K562 (cell line): Measurements from ENCODE around the gene AK5. TPM values are rescaled to one million over a fixed set of nuclear protein-coding genes. Genes with fewer than 3 reads are reported as not detected.

Experiments used
- ATAC-seq: fragments of 200-7000 bp; cut with Tn5 transposase; 3 replicates; pipeline ENCODE4 v1.9.1; 2020; ENCODE audit warnings: moderate library complexity
- BruUV-seq: library from RNA; stranded (reverse); fragments of 400-500 nt; replicated peaks from 2 replicates; lab custom pipeline; 2021; lab: Mats Ljungman, UMichigan
- CTCF ChIA-PET: fragments of 300-600 bp; formaldehyde crosslinking; extraction: SDS; loops from one replicate; lab custom pipeline; 2021; ENCODE audit warnings: low intra/inter-chr PET ratio; lab: Yijun Ruan, JAX
- POLR2A ChIA-PET: fragments of 300-600, 350-650 bp; sonication (Branson Sonifier 250); formaldehyde crosslinking; extraction: SDS; loops from one replicate; lab custom pipeline; 2021; ENCODE audit warnings: antibody characterized with exemption, inconsistent platforms; lab: Yijun Ruan, JAX
- DNase-seq, 4 experiments: peaks; one replicate each; pipeline versions ENCODE4 v3.0.0 to v3.0.0-alpha.2; 2011 to 2018; ENCODE audit warnings: low spot score in 3 of 4, mixed read lengths in 3 of 4; ENCODE audit errors: extremely low read depth in 1 of 4
- FAIRE-seq: peaks from 2 replicates; lab custom pipeline; 2011; peaks lifted over from hg19 to GRCh38; lab: Jason Lieb, UNC
- H2AFZ ChIP-seq: 2 replicates; pipeline ENCODE4 v1.6.0; 2011; ENCODE audit warnings: low read depth, low read length, control low read depth, inconsistent platforms
- H3K27ac ChIP-seq: fragments of 200-600 bp; 3 replicates; pipeline ENCODE4 v1.8.0; 2011; ENCODE audit warnings: low read depth, mild to moderate bottlenecking, control low read depth, inconsistent platforms, low read length, moderate library complexity, mixed read lengths; ENCODE audit errors: extremely low read depth
- H3K27me3 ChIP-seq, 2 experiments: fragments of 300-600 bp in 1 of 2; 2 replicates in 1 of 2; 3 replicates in 1 of 2; pipeline versions ENCODE4 v1.6.0 to v1.8.0; 2011; ENCODE audit warnings: inconsistent platforms in 2 of 2, low read length in 2 of 2, mild to moderate bottlenecking in 1 of 2, mixed read lengths in 1 of 2, moderate library complexity in 1 of 2; ENCODE audit not compliant: control insufficient read depth in 2 of 2, insufficient read depth in 2 of 2
- H3K36me3 ChIP-seq: fragments of 300-600 bp; 3 replicates; pipeline ENCODE4 v1.8.0; 2011; ENCODE audit warnings: mild to moderate bottlenecking, low read length, inconsistent platforms; ENCODE audit not compliant: control insufficient read depth, insufficient read depth
- H3K4me1 ChIP-seq, 2 experiments: fragments of 200-600 bp in 1 of 2; replicated peaks in 1 of 2; 2 replicates in 1 of 2; 3 replicates in 1 of 2; pipeline versions ENCODE4 v1.5.1 to v1.8.0; 2011; ENCODE audit warnings: inconsistent platforms in 2 of 2, low read length in 2 of 2, mild to moderate bottlenecking in 1 of 2, mixed read lengths in 1 of 2, moderate library complexity in 1 of 2; ENCODE audit not compliant: control insufficient read depth in 2 of 2, insufficient read depth in 2 of 2
- H3K4me2 ChIP-seq: 2 replicates; pipeline ENCODE4 v1.6.1; 2011; ENCODE audit warnings: low read length, control low read depth, inconsistent platforms, mixed read lengths; ENCODE audit not compliant: insufficient read depth
- H3K4me3 ChIP-seq: fragments of 200-600 bp; sonication (generic), shearing (Covaris generic); 2 replicates; pipeline ENCODE4 v1.5.1; 2016; ENCODE audit warnings: control low read depth, inconsistent platforms
- H3K79me2 ChIP-seq: fragments of 200-600 bp; 3 replicates; pipeline ENCODE4 v1.8.0; 2011; ENCODE audit warnings: low read length, inconsistent platforms; ENCODE audit not compliant: control insufficient read depth, insufficient read depth
- H3K9ac ChIP-seq, 2 experiments: 2 replicates each; pipeline versions ENCODE4 v1.6.0 to v1.6.1; 2011; ENCODE audit warnings: low read depth in 2 of 2, low read length in 2 of 2, control low read depth in 1 of 2, inconsistent platforms in 1 of 2, mild to moderate bottlenecking in 1 of 2, mixed read lengths in 1 of 2; ENCODE audit not compliant: insufficient read depth in 1 of 2
- H3K9me1 ChIP-seq: one replicate; pipeline ENCODE4 v1.6.0; 2011; ENCODE audit warnings: inconsistent platforms, mild to moderate bottlenecking, low read length, moderate library complexity; ENCODE audit not compliant: control insufficient read depth, insufficient read depth
- H3K9me3 ChIP-seq: replicated peaks from 2 replicates; pipeline ENCODE4 v1.5.1; 2011; ENCODE audit warnings: low read depth, low read length, inconsistent platforms; ENCODE audit not compliant: control insufficient read depth, insufficient read depth
- H4K20me1 ChIP-seq: replicated peaks from 2 replicates; pipeline ENCODE4 v1.6.1; 2011; ENCODE audit warnings: low read length, inconsistent platforms, mixed read lengths; ENCODE audit not compliant: control insufficient read depth, insufficient read depth
- CHD2 ChIP-seq: IDR thresholded peaks from 2 replicates; pipeline ENCODE4 v1.6.1; 2011; ENCODE audit warnings: low read depth, low read length
- CHD4 ChIP-seq: fragments of 200-600 bp; sonication (generic); IDR thresholded peaks from 3 replicates; pipeline ENCODE4 v1.6.1; 2012; ENCODE audit warnings: low read depth, mild to moderate bottlenecking, mixed read lengths, low read length, inconsistent platforms; ENCODE audit not compliant: insufficient read depth, insufficient replicate concordance, poor library complexity, severe bottlenecking
- DACH1 ChIP-seq: fragments of 450-650 bp; IDR thresholded peaks from 2 replicates; pipeline ENCODE4 v1.6.1; 2018; ENCODE audit not compliant: partially characterized antibody
- E2F3 ChIP-seq: fragments of 250-450 bp; sonication (Bioruptor Pico); IDR thresholded peaks from 2 replicates; pipeline ENCODE4 v1.4.0; 2020; ENCODE audit warnings: mild to moderate bottlenecking
- ELK3 ChIP-seq: fragments of 450-650 bp; formaldehyde crosslinking; IDR thresholded peaks from 2 replicates; pipeline ENCODE4 v1.4.0; 2020; ENCODE audit warnings: mild to moderate bottlenecking
- NCOA6 ChIP-seq: fragments of 450-650 bp; IDR thresholded peaks from 2 replicates; pipeline ENCODE4 v1.6.1; 2017; ENCODE audit warnings: mild to moderate bottlenecking
- RB1 ChIP-seq: fragments of 450-650 bp; IDR thresholded peaks from 2 replicates; pipeline ENCODE4 v1.6.1; 2017; ENCODE audit warnings: low read depth, mild to moderate bottlenecking
- RBM22 ChIP-seq: fragments of 200-400 bp; formaldehyde crosslinking; IDR thresholded peaks from 2 replicates; pipeline ENCODE4 v1.6.1; 2018; ENCODE audit warnings: low read length, low read depth; ENCODE audit not compliant: poor library complexity, severe bottlenecking
- SRSF7 ChIP-seq: fragments of 200-400 bp; formaldehyde crosslinking; optimal IDR thresholded peaks from 2 replicates; pipeline ENCODE3; 2017; ENCODE audit warnings: mild to moderate bottlenecking, low read depth, low read length
- ZBTB9 ChIP-seq: fragments of 450-650 bp; formaldehyde crosslinking; IDR thresholded peaks from 2 replicates; pipeline ENCODE4 v1.4.0; 2020; ENCODE audit warnings: mild to moderate bottlenecking, moderate library complexity
- ZNF431 ChIP-seq: sonication (generic); formaldehyde crosslinking; IDR thresholded peaks from 2 replicates; pipeline ENCODE4 v1.8.0; 2022; ENCODE audit warnings: mild to moderate bottlenecking, missing genetic modification reagents
- WGBS: fragments of 100-300 bp; shearing (Covaris generic); methylation state at CpG from one replicate; pipeline ENCODE4 v1.1.6; 2016; ENCODE audit warnings: low coverage, mixed read lengths; ENCODE audit not compliant: insufficient coverage; ENCODE audit errors: missing lambda C conversion rate; 5-methylcytosine and 5-hydroxymethylcytosine counted together
- in situ Hi-C: fragments of 300-500 bp; cut with MboI; formaldehyde crosslinking; loops from 4 replicates; pipeline ENCODE4 v1.15.0; 2018; ENCODE audit warnings: inconsistent platforms, mixed read lengths
- intact Hi-C: fragments of 100-400 bp; cut with micrococcal nuclease; formaldehyde crosslinking; loops from 2 replicates; pipeline ENCODE4 v1.14.2; 2022
- polyA plus RNA-seq, 8 experiments: library from polyadenylated mRNA; depleted of rRNA in 4 of 8; stranded (reverse) in 5 of 8; unstranded in 3 of 8; fragments of >200 nt; fragmentation: Nextera tagmentation in 2 of 8; fragmentation: Illumina TruSeq in 1 of 8; extraction: Ambion mirVana in 2 of 8; extraction: Trizol in 1 of 8; gene quantifications; 2 replicates each; pipeline versions ENCODE4 v1.2.1 to v1.2.3, GENCODE V29; 2011 to 2014; ENCODE audit warnings: inconsistent platforms in 1 of 8, missing spikeins in 1 of 8
- total RNA-seq, 7 experiments: library from RNA; depleted of rRNA in 6 of 7; stranded (reverse); fragments of >200 nt in 6 of 7; fragmentation: Illumina TruSeq in 2 of 7; extraction: Trizol in 2 of 7; gene quantifications; 2 replicates each; pipeline versions ENCODE4 v1.2.1 to v1.2.3, GENCODE V29; 2011 to 2021; ENCODE audit warnings: low replicate concordance in 1 of 7
- TF ChIP-seq, protein P1 (sequence below): conservative IDR thresholded peaks from 2 replicates; pipeline ENCODE4 v1.6.1; 2011; ENCODE audit warnings: low read depth, mild to moderate bottlenecking, low read length; ENCODE audit not compliant: control insufficient read depth

The AK5 gene
- total and polyA plus RNA-seq, 9 of the 15 experiments (the other 6 are each of a cell fraction or from before 2014, with no cell fraction given): 0.06 TPM; not detected in 8

- no peak overlapping the region for H2AFZ ChIP-seq
- CTCF ChIA-PET: no interaction called here
- no TSS peak for BruUV-seq
- H3K4me2 ChIP-seq: no peak overlapping the region
- FAIRE-seq (no peak), DNase-seq (no peak), ATAC-seq (no peak)
- TF ChIP-seq RB1 (no peak), ELK3 (CRISPR knock-in tag) (no peak), ZNF431 (CRISPR knock-in tag) (no peak), SRSF7 (no peak), ZBTB9 (no peak), CHD2 (no peak), E2F3 (CRISPR knock-in tag) (no peak), DACH1 (no peak), NCOA6 (no peak), CHD4 (no peak), RBM22 (no peak)
- TF ChIP-seq, protein P1, sequence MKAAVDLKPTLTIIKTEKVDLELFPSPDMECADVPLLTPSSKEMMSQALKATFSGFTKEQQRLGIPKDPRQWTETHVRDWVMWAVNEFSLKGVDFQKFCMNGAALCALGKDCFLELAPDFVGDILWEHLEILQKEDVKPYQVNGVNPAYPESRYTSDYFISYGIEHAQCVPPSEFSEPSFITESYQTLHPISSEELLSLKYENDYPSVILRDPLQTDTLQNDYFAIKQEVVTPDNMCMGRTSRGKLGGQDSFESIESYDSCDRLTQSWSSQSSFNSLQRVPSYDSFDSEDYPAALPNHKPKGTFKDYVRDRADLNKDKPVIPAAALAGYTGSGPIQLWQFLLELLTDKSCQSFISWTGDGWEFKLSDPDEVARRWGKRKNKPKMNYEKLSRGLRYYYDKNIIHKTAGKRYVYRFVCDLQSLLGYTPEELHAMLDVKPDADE: no peak
- H3K27ac ChIP-seq: no peak overlapping the region
- H3K4me1 ChIP-seq: no peaks in the 10 kb centered on the region
- 3% methylated on average over 4 of the region's 4 CpGs for whole genome bisulfite sequencing
- H3K36me3 ChIP-seq: no peaks in the 10 kb centered on the region
- POLR2A ChIA-PET: interaction anchor here (0.5 kb wide), 1 partner anchor 734 kb away, joined by 3 read pairs; no protein-coding TSS in a partner anchor
- in situ Hi-C loops: no loop called here
- H3K4me3 ChIP-seq: no peak overlapping the region
- H4K20me1 ChIP-seq: no peaks in the 10 kb centered on the region
- H3K79me2 ChIP-seq: no peaks in the 10 kb centered on the region
- H3K9me1 ChIP-seq: no peaks in the 10 kb centered on the region
- H3K27me3 ChIP-seq: peaks cover 3 to 10% of the 10 kb centered on the region in 2 experiments; a peak in 3 of 5 replicates
- no peak overlapping the region for H3K9ac ChIP-seq
- no peaks in the 10 kb centered on the region for H3K9me3 ChIP-seq
- intact Hi-C loops: no loop called here
These were observed 186.6 kb downstream of the AK5 start for GRCh38 chr1:77468257-77468948.
